OCI-M2 (cell line): ENCODE data around the gene C12orf75.
"Not testable (repeated sequence)": the region's sequence is repeated elsewhere in the genome, so short reads cannot be mapped to it uniquely, and the experiment has no call there.

Experiments used
- DNase-seq: peaks from one replicate; lab custom pipeline; 2025; ENCODE audit not compliant: unreplicated experiment; lab: John Stamatoyannopoulos, UW

C12orf75 gene

GRCh38 chr12:105368047-105368646, 37.7 kb downstream of the C12orf75 start:
- DNase-seq, result no peak

- DNase-seq, result no peak
Measured at GRCh38 chr12:105369014-105369413, 38.5 kb downstream of the C12orf75 start.

- DNase-seq, result no peak
Measured at GRCh38 chr12:105374303-105374702, 43.8 kb downstream of the C12orf75 start.

- DNase-seq, result no peak
Measured at GRCh38 chr12:105377077-105377476, 46.6 kb downstream of the C12orf75 start.

GRCh38 chr12:105378911-105379310, 48.4 kb downstream of the C12orf75 start:
- no peak for DNase-seq

- DNase-seq, result no peak
Measured at GRCh38 chr12:105382771-105383622, 52.5 kb downstream of the C12orf75 start.

- DNase-seq, result no peak
Measured at GRCh38 chr12:105384220-105384619, 53.7 kb downstream of the C12orf75 start.

GRCh38 chr12:105384916-105385535, 54.5 kb downstream of the C12orf75 start:
- DNase-seq, result no peak

- no peak for DNase-seq
Measured at GRCh38 chr12:105386431-105386830, 55.9 kb downstream of the C12orf75 start.

- DNase-seq, result no peak
Measured at GRCh38 chr12:105391231-105391630, 60.7 kb downstream of the C12orf75 start.

- no peak for DNase-seq
Measured at GRCh38 chr12:105393587-105393986, 63.1 kb downstream of the C12orf75 start.

- DNase-seq, result no peak
Measured at GRCh38 chr12:105396024-105396423, 65.5 kb downstream of the C12orf75 start.

- DNase-seq, result no peak
Measured at GRCh38 chr12:105396983-105397382, 66.5 kb downstream of the C12orf75 start.

GRCh38 chr12:105398930-105399329, 68.4 kb downstream of the C12orf75 start:
- no peak for DNase-seq

- DNase-seq, result no peak
Measured at GRCh38 chr12:105399428-105400081, 69.1 kb downstream of the C12orf75 start.

- DNase-seq, result no peak
Measured at GRCh38 chr12:105400227-105400626, 69.7 kb downstream of the C12orf75 start.

- DNase-seq, result no peak
Measured at GRCh38 chr12:105401198-105401597, 70.7 kb downstream of the C12orf75 start.

- no peak for DNase-seq
Measured at GRCh38 chr12:105402366-105402765, 71.9 kb downstream of the C12orf75 start.

GRCh38 chr12:105403095-105403494, 72.6 kb downstream of the C12orf75 start:
- DNase-seq, result no peak

- DNase-seq, result not testable (repeated sequence)
Measured at GRCh38 chr12:105404134-105404533, 73.6 kb downstream of the C12orf75 start.

- no peak for DNase-seq
Measured at GRCh38 chr12:105406497-105406896, 76.0 kb downstream of the C12orf75 start.
